GM21619 (cell line): ENCODE measurements around the gene STXBP1.
A peak's percentile ranks its signal among the peaks of the same experiment; 100 is the strongest.

Experiments
- ATAC-seq: cut with Tn5 transposase; IDR thresholded peaks from one replicate; pipeline ENCODE4 v1.9.1; 2021; ENCODE audit not compliant: unreplicated experiment

STXBP1 gene

DNA sequence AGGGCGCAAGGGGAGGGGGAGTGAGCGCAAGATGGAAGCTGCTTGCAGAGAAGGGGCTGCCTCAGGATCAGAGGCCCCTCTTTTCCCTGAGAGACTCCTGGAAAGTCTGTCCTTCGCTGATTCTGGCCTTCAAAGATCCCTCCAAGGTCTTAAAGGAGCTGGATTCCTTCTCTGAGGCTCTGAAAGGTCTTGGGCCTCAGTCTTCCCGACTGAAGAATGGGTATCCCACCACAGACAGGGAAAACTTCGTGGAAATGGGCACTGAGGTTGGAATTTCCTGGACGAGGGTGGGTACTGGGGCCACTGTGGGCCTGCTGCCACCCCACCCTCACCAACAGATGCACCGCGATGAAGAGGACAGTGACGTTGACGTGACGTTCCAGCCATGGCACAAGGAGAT lies 100.3 kb downstream of the STXBP1 start:
- no peak for ATAC-seq

DNA sequence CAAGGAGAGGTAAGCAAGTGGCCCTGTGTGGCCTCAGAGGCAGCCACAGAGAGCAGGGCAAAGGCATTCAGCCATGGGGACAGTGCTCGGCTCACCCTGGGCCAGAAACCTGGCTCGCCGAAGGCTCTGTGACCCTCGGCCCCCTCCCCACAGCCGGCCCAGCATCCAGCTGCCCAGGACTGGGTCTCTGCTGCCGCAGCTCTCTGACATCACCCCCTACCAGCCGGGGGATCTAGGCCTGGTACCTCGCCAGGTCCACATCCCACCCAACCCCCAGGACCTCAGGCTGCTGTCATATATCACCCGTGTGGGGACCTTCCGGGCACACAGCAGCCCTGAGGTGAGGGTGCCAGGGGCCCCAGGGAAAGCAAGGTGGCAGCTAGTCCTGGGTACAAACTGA lies 100.8 kb downstream of the STXBP1 start:
- ATAC-seq: no peak

DNA sequence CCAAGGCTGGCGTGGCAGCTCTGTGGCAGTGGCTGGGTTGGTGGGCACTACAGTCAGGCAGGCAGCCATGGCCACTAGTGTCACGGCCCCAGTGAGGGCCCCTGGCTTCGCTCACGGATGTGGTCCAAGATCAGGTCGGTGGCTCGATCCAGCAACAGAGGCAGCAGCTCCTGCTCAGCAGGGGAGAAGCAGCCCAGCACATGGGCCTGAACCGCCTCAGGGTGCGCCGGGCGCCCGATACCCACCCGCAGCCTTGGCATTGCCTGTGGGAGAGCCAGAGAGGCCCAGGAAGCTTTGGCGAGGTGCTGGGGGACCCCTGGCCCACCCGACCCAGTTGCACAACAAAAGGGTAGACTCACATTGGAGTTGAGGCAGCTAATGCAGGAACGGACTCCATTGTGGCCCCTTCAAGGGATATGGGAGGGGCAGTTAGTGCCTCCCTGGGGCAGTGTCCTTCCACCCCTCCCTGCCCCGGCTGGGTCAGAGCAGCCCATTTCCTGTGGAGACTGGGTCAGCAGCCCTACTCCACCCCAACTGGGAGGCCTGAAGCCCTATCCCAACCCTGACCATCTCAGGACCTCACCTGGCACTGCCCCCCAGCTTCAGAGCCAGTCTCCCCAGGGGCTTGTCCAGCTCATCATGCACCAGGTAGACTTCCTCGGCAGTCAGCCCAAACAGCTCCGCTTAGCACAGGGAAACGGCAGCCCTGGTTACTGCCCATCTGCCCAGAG lies 102.1 kb downstream of the STXBP1 start:
- no peak for ATAC-seq

DNA sequence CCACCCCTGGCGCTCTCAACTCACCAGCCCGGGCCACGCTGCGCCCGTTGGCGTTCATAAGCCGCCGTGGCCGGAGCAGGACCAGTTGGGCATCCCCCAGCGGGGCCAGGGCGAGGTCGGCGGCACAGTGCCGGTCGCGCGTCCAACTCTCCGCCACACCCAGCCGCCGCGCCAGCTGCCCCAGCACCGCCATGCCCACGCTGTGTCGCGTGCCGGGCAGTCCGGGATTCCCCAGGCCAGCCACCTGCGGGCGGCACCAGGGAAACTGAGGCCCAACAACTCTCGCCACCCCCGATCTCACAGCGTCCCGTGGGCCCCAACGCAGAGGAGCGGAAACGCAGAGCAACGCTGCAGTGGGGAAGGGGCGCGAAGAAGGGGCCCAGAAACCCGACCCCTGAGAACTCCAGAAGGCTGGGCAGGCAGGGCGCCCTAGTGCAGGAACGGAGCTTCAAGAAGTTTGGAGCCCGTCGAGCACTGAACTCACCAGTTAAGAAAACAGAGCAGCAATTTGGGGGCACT lies 102.9 kb downstream of the STXBP1 start:
- peak; percentile 6 for ATAC-seq

DNA sequence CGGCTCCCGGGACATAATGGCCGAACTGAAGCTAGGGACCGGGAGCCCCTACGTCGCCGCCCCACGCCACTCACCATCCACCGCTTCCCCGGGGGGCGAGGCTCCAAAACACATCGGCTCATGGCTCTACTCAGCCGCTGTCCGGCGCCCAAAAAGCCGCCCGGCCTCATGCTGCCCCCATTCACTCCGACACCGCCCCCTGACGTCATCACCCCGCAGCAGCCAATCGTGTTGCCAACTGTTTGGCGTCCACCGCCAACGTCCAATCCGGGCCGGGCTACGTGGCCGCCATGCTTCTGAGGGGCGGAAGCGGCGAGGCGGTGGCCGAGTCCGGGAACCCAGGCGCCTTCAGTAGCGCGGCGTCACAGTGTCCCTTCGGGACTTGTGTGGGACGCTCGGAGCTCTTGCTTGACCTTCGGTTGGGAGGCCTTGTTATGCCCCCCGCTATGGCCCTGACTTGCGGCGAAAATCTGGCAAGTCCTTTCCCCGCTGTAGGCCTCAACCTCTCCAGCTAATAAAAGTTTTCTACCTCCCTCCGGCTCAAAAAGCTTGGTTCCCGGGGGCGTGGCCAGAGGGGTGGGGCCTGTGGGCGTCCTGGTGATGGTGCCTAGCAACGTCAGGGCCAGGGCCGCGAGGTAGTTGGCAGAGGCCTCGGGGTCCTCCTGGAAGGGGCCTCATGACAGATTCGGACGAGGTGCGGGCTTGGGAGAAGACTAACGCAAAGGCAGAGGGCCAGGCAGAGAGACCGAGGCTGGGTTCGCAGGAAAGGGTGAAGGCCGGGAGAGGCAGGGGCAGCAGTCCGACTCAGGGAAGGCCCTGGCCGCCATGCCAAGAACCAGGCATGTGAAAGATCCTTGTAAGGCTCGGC lies 103.6 kb downstream of the STXBP1 start, which contains the start of the genes PTRH1 and TTC16:
PTRH1 (minus strand) TSS at position 194 of the 868 bp plus-strand sequence; CDS start at position 170, 24 bp downstream.
TTC16 (plus strand) TSS at position 610 of the 868 bp plus-strand sequence; CDS start at position 677, 67 bp downstream.
- peak; percentile 93 for ATAC-seq

DNA sequence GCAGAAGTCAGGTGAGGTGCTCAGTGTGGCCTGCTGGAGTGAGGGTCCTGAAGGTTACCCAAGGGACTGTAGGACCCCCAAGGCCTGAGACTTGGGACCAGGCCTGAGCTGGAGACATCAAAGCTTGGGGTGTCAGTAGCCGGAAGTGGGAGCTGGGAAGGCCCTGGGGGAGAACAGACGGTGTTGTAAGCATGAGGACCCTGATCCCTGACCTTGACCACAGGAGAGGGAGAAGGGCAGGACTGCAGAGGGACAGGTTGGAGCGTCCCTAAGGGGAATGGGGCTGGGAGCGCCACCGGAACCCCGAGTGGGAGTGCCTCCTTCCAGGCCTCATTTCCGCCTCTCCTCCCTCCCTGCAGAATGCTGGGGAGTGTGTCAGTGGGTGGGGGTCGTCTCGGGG lies 104.3 kb downstream of the STXBP1 start:
- ATAC-seq: no peak

DNA sequence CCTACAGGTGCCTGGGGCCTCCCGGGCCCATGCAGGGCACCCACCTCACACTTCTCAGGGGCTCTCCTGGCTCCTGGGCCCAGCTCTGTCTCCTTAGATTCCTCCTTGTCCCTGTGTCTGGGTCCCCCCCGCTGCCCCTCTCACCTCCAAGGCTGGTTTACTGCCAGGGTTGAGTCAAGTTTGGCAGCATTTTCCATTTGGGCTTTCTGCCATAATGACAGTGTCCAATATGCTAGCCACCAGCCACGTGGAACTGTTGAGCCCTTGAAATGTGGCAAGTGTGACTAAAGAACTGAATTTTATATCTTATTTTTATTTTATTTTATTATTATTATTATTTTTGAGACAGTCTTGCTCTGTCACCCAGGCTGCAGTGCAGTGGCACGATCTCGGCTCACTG lies 105.7 kb downstream of the STXBP1 start:
- no peak for ATAC-seq

DNA sequence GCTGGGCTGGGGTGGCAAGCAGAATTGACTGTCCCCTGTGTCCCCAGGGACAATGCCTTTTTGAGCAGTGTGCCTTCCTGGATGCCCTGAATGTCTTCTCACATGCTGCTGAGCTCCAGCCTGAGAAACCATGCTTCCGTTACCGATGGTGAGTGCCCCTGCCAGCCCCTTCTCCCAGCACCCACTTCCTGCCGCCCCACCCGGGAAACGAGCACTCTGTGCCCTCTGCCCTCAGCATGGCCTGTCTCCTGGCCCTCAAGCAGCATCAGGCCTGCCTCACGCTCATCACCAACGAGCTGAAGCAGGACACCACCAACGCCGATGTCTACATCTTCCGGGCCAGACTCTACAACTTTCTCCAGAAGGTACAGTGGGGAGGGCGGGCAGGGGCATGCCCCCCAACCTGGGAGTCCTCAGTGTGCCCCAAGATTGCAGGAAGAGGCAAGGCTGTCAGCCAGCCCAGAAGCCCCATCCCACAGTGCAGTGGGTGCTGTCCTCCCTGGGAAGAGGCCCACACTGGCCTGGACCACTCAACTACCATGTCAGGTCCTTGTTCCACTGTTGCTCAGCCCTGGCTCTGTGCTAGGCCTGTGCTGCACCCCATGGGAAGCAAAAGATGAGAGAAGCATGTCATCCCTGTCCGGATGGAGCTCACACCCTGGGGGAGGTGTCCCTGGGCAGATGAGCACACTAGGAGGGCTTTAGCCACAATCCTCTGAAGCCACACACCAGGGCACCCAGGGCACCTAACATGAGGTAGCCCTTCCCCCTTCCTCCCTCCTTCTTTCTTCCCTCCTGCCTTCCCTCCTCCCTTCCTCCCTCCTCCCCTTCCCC lies 108.2 kb downstream of the STXBP1 start:
- no peak for ATAC-seq

DNA sequence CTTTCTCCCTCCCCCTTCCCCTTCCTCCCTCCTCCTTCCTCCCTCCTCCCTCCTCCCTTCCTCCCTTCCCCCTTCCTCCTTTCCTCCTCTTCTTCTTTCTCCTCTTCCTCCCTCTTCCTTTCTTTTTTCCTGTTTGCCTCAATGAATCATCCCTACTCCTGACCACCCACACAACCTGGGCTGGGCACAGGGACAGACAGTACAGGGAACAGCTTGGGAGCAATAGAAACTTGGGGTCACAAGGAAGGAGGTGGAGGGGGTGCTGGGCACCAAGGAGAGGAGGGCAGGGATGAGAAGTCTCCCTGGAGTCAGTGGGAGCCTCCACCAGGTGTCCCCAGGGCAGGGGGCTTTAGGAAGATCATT lies 108.8 kb downstream of the STXBP1 start:
- no peak for ATAC-seq

DNA sequence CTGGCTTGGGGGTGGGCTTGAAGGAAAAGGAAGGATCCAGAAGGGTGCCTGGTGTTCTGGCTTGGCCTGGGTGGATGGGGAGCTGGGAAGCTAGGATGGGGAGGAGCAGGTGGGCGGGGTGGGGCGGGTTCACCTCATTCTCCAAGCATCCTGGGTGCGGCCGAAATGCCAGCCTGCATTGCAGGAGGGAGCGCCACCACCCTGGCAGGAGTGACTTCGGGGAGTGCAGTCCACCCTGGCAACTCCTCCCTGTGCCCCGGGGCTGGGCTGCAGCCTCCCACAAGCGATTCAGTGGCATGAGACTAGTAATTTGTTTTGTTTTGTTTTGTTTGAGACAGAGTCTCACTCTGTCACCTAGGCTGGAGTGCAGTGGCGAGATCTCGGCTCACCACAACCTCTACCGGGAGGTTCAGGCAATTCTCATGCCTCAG lies 109.3 kb downstream of the STXBP1 start:
- ATAC-seq: no peak

DNA sequence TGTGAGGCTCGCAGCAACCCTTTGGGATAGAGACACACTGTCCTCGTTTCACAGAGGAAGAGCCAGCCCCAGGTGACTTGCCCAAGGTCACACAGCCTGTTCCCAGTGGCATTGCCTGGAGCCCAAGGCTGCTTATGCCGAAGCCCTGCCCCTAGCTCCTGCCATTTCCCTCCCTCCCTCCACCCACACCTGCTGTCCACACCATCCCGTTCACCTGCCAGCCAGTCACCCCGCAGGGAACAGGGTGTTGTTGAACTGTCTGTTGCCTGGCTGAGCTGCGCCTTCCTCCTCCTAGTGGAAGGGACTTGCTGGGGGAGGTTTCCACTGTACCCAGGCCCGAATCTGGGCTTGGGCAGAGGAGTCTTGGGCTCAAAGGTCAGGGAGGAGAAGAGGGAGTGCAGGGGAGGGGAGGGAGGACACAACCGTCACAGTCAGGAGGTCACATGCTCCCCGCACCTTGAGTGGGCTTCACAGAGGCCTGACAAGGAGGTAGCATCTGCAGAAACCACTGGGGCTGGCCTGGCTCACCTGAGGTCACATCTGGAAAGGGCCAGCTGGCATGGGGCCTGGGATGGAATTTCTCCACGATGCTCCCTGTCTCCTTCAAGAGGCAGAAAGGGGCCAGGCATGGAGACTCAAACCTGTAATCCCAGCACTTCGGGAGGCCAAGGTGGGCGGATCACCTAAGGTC lies 110.1 kb downstream of the STXBP1 start:
- no peak for ATAC-seq

DNA sequence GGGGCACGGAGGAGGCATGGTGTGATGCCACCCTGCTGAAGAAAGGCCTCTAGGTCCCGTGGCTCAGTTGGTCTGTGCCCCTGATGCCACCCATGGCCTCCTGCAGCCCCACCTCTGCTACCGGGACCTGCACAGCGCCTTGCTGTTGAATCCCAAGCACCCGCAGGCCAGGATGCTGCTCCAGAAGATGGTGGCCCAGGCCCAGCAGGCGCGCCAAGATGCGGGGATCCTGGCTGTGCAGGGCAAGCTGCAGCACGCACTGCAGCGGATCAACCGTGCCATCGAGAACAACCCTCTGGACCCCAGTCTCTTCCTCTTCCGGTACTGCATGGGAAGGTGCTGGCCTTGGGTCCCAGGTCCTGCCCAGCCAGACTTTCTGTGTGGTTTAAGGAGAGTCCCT lies 110.9 kb downstream of the STXBP1 start:
- ATAC-seq: no peak

DNA sequence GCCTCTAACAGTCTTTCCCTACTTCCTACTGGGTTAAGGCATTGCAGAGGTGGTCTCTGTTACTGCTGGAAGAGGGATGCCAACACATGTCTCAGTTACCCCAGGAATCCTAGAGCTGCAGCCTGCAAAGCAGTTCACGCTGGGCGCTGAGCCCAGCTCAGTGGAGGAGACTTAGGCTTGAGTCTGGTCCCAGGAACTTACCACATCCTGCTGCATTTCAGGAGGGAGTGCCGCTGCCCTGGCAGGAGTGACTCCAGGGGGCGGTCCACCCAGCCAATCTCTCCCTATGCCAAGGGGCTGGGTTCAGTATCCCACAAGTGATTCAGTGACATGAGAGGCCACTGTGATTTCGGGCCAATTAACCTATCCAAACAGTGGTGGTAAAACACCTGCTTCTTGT lies 111.4 kb downstream of the STXBP1 start:
- ATAC-seq: no peak

DNA sequence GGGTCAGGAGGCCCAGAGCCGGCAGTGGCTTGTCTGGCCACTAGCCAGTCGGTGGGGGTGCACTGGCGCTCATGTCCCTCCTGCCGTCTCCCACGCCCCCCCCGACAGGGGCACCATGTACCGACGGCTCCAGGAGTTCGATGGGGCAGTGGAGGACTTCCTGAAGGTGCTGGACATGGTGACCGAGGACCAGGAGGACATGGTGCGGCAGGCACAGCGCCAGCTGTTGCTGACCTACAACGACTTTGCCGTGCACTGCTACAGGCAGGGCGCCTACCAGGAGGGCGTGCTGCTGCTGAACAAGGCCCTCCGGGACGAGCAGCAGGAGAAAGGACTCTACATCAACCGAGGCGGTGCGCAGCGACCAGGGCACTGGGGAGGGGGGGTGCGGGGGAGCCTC lies 111.9 kb downstream of the STXBP1 start:
- no peak for ATAC-seq

DNA sequence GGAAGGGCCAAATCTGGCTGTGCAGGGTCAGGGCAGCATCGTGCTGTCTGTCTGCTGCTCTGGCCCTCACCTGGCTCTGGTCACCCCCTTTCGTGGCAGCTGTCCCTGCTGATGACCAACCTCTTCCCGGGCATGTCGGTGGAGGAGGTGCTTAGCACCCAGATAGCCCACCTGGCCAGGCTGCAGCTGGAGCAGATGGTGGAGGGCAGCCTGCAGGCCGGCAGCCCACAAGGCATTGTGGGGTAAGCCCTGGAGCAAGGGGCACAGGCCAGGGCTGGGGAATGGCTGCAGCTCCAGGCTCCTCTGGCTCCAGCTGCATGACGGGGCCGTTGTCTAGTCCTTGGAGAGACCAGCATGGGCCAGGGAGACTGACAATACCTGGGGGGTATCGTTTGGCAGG lies 114.8 kb downstream of the STXBP1 start:
- no peak for ATAC-seq

DNA sequence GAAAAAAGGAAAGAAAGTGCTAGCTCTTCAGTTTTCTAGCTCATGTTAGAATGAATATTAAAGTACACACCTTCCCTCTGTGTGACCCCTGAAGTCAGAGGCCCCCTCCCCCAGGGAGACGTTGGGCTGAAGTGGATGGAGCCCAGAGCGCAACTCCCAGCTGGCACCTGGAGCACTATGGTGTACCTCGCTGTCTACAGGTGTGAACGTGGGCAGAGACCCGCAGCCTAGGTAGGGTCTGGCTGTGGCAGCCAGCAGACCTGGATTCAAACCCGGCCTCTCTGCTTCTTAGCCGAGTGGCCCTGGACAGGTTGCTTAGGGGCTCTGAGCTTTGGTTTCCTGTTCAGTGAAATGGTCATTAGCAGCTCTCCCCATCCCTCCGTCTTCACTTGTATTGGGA lies 116.7 kb downstream of the STXBP1 start:
- no peak for ATAC-seq

DNA sequence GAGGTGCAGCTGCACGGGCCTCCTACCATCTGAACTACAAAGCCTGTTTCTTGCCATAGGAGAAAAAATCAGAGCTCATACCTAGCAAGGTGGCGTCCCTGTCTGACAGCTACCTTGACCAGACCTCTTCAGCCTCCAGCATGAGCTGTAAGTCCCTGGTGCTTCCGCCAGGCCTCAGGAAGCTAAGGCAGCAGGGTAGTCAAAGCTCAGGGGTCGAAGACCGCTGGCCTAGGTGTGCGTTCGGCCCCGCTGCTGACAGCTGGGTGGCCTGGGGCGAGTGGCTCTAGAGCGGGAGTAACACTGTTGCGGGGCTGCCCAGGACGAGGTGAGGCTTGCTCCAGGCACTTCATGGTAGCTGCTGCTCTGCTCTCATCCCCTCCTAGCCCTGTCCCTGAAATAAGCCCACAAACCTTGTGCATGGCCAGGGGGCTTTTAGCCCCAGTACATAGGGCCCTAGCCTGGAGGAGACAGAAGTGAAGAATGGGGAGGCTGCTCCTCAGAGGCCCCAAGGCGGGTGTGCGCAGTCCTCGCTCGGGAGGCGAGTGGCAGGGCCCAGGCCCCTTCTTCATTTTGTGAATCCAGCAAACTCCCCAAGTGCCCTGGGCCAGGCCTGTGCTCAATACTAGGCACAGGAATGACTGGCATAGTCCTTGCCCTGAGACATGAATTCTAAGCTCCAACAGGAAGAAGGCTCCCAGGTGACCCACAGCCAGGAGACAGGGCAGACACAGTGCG lies 117.6 kb downstream of the STXBP1 start:
- no peak for ATAC-seq

DNA sequence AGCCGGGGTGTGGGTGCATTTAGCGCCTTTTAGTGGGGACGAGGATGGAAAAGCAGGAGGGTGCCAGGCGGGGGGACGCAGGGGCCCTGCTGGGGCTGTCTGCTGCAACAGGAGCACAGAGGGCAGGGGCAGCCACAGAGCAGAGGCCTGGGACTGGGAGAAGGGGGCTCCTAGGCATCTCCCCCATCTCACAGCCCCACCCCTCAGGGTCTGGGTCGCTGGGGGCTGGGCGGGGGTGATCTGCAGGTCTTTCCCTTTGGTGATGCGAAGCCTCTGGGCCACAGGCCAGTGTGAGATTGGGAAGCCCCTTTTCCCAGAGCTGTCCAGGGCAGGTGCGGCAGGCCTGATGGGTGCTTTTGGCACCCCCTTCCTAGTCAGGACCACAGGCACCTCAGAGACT lies 118.2 kb downstream of the STXBP1 start:
- no peak for ATAC-seq

DNA sequence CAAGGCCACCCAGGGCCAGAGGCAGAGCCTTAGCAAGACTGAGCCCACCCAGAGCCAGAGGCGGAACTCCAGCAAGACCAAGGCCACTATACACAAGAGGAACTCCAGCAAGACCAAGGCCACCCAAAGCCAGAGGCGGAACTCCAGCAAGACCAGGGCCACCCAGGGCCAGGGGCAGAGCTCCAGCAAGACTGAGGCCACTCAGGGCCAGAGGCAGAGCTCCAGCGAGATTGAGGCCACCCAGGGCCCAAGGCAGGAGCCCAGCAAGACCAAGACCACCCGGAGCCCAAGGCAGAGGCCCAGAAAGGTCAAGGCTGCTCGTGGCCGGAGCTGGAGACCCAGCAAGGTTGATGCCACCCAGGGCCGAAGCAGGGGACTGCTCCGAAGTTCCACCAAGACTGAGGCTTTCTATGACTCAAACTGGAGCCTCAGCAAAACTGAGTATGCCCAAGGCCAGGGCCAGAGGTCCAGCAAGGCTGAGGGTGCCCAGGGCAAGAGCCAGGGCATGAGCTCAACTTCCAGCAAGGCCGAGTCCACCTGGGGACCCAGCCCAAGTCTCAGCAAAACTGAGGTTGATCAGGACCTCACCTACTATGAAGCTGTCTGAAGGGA lies 118.8 kb downstream of the STXBP1 start:
- ATAC-seq: no peak
